T-helper 17 cell (primary cell): ENCODE data around the gene ZNF564. TPM values are rescaled to one million over a fixed set of nuclear protein-coding genes. Genes with fewer than 3 reads are reported as not detected.

Source experiments
- ATAC-seq: fragments of 150-1000 bp; cut with Tn5 transposase; 2 replicates; pipeline ENCODE4 v1.10.0; 2021; ENCODE audit warnings: mild to moderate bottlenecking, moderate library complexity
- DNase-seq, 3 donors: peaks; one replicate each; pipeline versions ENCODE4 v3.0.0 to v3.0.0-alpha.2; 2020 to 2021
- H3K9me3 ChIP-seq: one replicate; pipeline ENCODE4 v1.7.0; 2013; ENCODE audit warnings: low read length, mild to moderate bottlenecking; ENCODE audit not compliant: control insufficient read depth, poor library complexity, severe bottlenecking
- H3K27ac Mint-ChIP-seq: one replicate; pipeline ENCODE4 v1.8.0; 2022; ENCODE audit warnings: mild to moderate bottlenecking, moderate library complexity, mixed read lengths
- H3K27me3 Mint-ChIP-seq: one replicate; pipeline ENCODE4 v1.8.0; 2022; ENCODE audit warnings: mixed read lengths
- H3K36me3 Mint-ChIP-seq: one replicate; pipeline ENCODE4 v1.8.0; 2022; ENCODE audit warnings: low read depth, mixed read lengths
- H3K4me1 Mint-ChIP-seq: one replicate; pipeline ENCODE4 v1.8.0; 2022; ENCODE audit warnings: mild to moderate bottlenecking, mixed read lengths
- H3K4me3 Mint-ChIP-seq: one replicate; pipeline ENCODE4 v1.8.0; 2022; ENCODE audit warnings: mild to moderate bottlenecking, moderate library complexity, mixed read lengths
- total RNA-seq, 4 donors: library from RNA in 2 of 4; stranded (reverse) in 2 of 4; gene quantifications; one replicate each; pipeline ENCODE4 v1.2.3 and lab custom pipeline; 2022 to 2026

Gene ZNF564
- total RNA-seq, 2 donors from 2014 or later, result 12.0 to 14.5 TPM

GRCh38 chr19:12485571-12485970 lies 65.7 kb downstream of the ZNF564 start:
- ATAC-seq, result no peak
- H3K27ac Mint-ChIP-seq, result peak overlapping the region; percentile 91
- no peaks in the 10 kb centered on the region for H3K9me3 ChIP-seq
- no peaks in the 10 kb centered on the region for H3K36me3 Mint-ChIP-seq
- no peaks in the 10 kb centered on the region for H3K27me3 Mint-ChIP-seq
- H3K4me3 Mint-ChIP-seq, result peak overlapping the region; percentile 94
- H3K4me1 Mint-ChIP-seq, result peaks cover 27% of the 10 kb centered on the region
- no peak for DNase-seq

GRCh38 chr19:12485052-12485416 lies 66.2 kb downstream of the ZNF564 start:
- DNase-seq (no peak), ATAC-seq (peak; percentile 23)
- Mint-ChIP-seq H3K27me3 (no peaks in the 10 kb centered on the region), H3K4me3 (peak overlapping the region; percentile 94), H3K27ac (peak overlapping the region; percentile 91), H3K4me1 (peaks cover 27% of the 10 kb centered on the region), H3K36me3 (no peaks in the 10 kb centered on the region)
- no peaks in the 10 kb centered on the region for H3K9me3 ChIP-seq

DNA sequence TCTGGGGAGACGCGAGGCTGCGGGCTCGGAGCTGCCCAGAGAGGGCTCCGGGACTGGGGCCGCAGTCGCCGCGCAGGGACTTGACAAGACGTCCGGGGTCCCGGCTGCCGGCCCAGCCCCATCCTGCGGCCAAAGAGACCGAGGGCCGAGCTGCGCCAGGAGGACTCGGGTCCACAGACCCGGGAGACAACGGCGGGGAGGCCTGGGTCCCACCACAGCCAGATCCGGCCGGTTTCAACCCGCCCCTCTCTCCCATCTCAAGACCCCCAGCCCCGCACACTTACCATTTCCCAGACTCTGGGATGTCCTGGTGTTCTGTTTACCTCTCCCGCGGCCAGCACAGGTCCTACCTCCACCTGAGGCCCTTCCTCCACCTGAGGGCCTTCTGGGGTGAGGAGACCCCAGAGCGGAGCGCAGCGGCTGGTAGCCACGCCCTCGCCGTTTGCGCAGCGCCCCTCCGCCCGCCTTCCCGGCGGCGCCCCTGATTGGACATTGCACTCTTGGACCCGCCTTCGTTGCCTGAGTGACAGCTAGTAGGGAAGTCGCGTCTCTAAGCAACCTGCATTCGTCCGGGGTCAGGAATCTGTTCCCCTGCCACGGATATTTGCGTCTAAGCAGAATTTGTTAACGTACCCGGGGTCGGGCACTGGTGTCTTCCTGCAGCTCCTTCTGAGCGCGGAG lies 66.8 kb downstream of the ZNF564 start, which contains the start of gene ZNF709:
Gene ZNF709, minus strand, starts transcription at position 446 of the 681 bp plus-strand sequence. Its CDS starts 159 bp downstream, at position 287.
- Mint-ChIP-seq H3K4me1 (peaks cover 27% of the 10 kb centered on the region), H3K27ac (peak within 1 kb of the TSS; percentile 91), H3K27me3 (no peaks in the 10 kb centered on the region), H3K36me3 (no peaks in the 10 kb centered on the region), H3K4me3 (peak within 1 kb of the TSS; percentile 94)
- no peaks in the 10 kb centered on the region for H3K9me3 ChIP-seq
- DNase-seq, result peak; percentile 75 to 82 (median 81)
- peak; percentile 99 for ATAC-seq

GRCh38 chr19:12484011-12484370 lies 67.3 kb downstream of the ZNF564 start:
- H3K9me3 ChIP-seq, result no peaks in the 10 kb centered on the region
- no peaks in the 10 kb centered on the region for H3K36me3 Mint-ChIP-seq
- peaks cover 27% of the 10 kb centered on the region for H3K4me1 Mint-ChIP-seq
- DNase-seq, result no peak
- H3K27me3 Mint-ChIP-seq, result no peaks in the 10 kb centered on the region
- peak overlapping the region; percentile 94 for H3K4me3 Mint-ChIP-seq
- peak overlapping the region; percentile 91 for H3K27ac Mint-ChIP-seq
- ATAC-seq, result no peak

- H3K9me3 ChIP-seq, result no peaks in the 10 kb centered on the region
- Mint-ChIP-seq H3K27ac (peak overlapping the region; percentile 12), H3K27me3 (no peaks in the 10 kb centered on the region), H3K4me1 (peaks cover 34% of the 10 kb centered on the region), H3K36me3 (no peaks in the 10 kb centered on the region), H3K4me3 (peak overlapping the region; percentile 36)
- ATAC-seq, result no peak
- no peak for DNase-seq
Observed at GRCh38 chr19:12482509-12482886, 68.8 kb downstream of the ZNF564 start.

- H3K4me1 Mint-ChIP-seq, result peaks cover 34% of the 10 kb centered on the region
- H3K27ac Mint-ChIP-seq, result peak overlapping the region; percentile 12
- peak overlapping the region; percentile 47 for H3K4me3 Mint-ChIP-seq
- DNase-seq, result no peak
- no peaks in the 10 kb centered on the region for H3K9me3 ChIP-seq
- no peak for ATAC-seq
- no peaks in the 10 kb centered on the region for H3K27me3 Mint-ChIP-seq
- H3K36me3 Mint-ChIP-seq, result no peaks in the 10 kb centered on the region
Observed at GRCh38 chr19:12481781-12482508, 69.3 kb downstream of the ZNF564 start.

GRCh38 chr19:12478234-12478941 lies 72.9 kb downstream of the ZNF564 start:
- H3K27ac Mint-ChIP-seq, result peak overlapping the region; percentile 27
- no peaks in the 10 kb centered on the region for H3K36me3 Mint-ChIP-seq
- H3K4me3 Mint-ChIP-seq, result no peak overlapping the region
- no peaks in the 10 kb centered on the region for H3K9me3 ChIP-seq
- DNase-seq (no peak), ATAC-seq (no peak)
- H3K27me3 Mint-ChIP-seq, result no peaks in the 10 kb centered on the region
- peaks cover 20% of the 10 kb centered on the region for H3K4me1 Mint-ChIP-seq

Other genes with a start within 250 kb of the ZNF564 start
- gene ZNF563, start 217.8 kb downstream of the ZNF564 start, total RNA-seq, result 1 to 10 TPM; 1.1 to 2.3 TPM
- gene ZNF442, start 185.8 kb downstream of the ZNF564 start, total RNA-seq, result under 1 TPM; 0.29 to 0.97 TPM
- gene ZNF799, start 150.2 kb downstream of the ZNF564 start, total RNA-seq, result 1 to 10 TPM; 1.5 to 1.7 TPM
- gene ZNF443, start 110.5 kb downstream of the ZNF564 start, total RNA-seq, result 1 to 10 TPM; 2.3 to 2.6 TPM
- gene ZNF709, start 66.7 kb downstream of the ZNF564 start, total RNA-seq, result 1 to 10 TPM; 1.5 to 1.6 TPM
- 1 to 10 TPM; 6.8 to 7.0 TPM for gene ZNF490, start 59.3 kb upstream of the ZNF564 start, total RNA-seq
- 10 to 100 TPM; 46.2 to 47.0 TPM for gene ZNF791, start 59.4 kb upstream of the ZNF564 start, total RNA-seq
- 100 to 1,000 TPM; 157 to 181 TPM for gene MAN2B1, start 115.3 kb upstream of the ZNF564 start, total RNA-seq
- gene WDR83, start 115.3 kb upstream of the ZNF564 start, total RNA-seq, result 10 to 100 TPM; 10.5 to 11.1 TPM
- 100 to 1,000 TPM; 126 to 147 TPM for gene DHPS, start 130.4 kb upstream of the ZNF564 start, total RNA-seq
- gene GNG14, start 136.5 kb upstream of the ZNF564 start, total RNA-seq, result not detected
- 1 to 10 TPM; 2.9 to 3.5 TPM for gene FBXW9, start 145.1 kb upstream of the ZNF564 start, total RNA-seq
- gene TNPO2, start 172.4 kb upstream of the ZNF564 start, total RNA-seq, result 10 to 100 TPM; 48.6 to 60.0 TPM
- gene TRIR, start 183.2 kb upstream of the ZNF564 start, total RNA-seq, result 100 to 1,000 TPM; 176 to 185 TPM
- 10 to 100 TPM; 29.8 to 32.6 TPM for gene GET3, start 186.0 kb upstream of the ZNF564 start, total RNA-seq
- gene BEST2, start 200.3 kb upstream of the ZNF564 start, total RNA-seq, result not detected
- gene HOOK2, start 224.1 kb upstream of the ZNF564 start, total RNA-seq, result 10 to 100 TPM; 14.9 to 19.3 TPM
- 1,000 to 10,000 TPM; 1,500 to 1,584 TPM for gene JUNB, start 240.0 kb upstream of the ZNF564 start, total RNA-seq